K562 (cell line): ENCODE measurements around the gene CAPZA1. TPM values are rescaled to one million over a fixed set of nuclear protein-coding genes. Genes with fewer than 3 reads are reported as not detected.

Experiments
- ADNP ChIP-seq: fragments of 200-800 bp; sonication (Bioruptor generic); IDR thresholded peaks from 2 replicates; pipeline ENCODE4 v1.6.1; 2016; ENCODE audit warnings: missing genetic modification characterization, missing compliant biosample characterization
- CREB3L1 ChIP-seq: fragments of 450-650 bp; IDR thresholded peaks from 2 replicates; pipeline ENCODE4 v1.6.1; 2014; ENCODE audit warnings: low read depth, mild to moderate bottlenecking, moderate library complexity, borderline replicate concordance
- CREM ChIP-seq: IDR thresholded peaks from 2 replicates; pipeline ENCODE4 v1.6.1; 2014; ENCODE audit warnings: antibody characterized with exemption, low read depth
- DMBX1 ChIP-seq: fragments of 250-450 bp; sonication (Bioruptor Pico); IDR thresholded peaks from 2 replicates; pipeline ENCODE4 v1.8.0; 2022; ENCODE audit warnings: inconsistent platforms, mild to moderate bottlenecking, moderate library complexity, borderline replicate concordance
- E2F4 ChIP-seq: sonication (generic); formaldehyde crosslinking; IDR thresholded peaks from 2 replicates; pipeline ENCODE4 v1.8.0; 2022; ENCODE audit warnings: mild to moderate bottlenecking, low read depth, missing genetic modification reagents
- HBP1 ChIP-seq: fragments of 450-650 bp; formaldehyde crosslinking; IDR thresholded peaks from 2 replicates; pipeline ENCODE4 v1.4.0; 2022; ENCODE audit warnings: missing genetic modification characterization
- HES1 ChIP-seq: fragments of 450-650 bp; IDR thresholded peaks from 2 replicates; pipeline ENCODE4 v1.6.1; 2016; ENCODE audit warnings: low read depth, mild to moderate bottlenecking, moderate library complexity
- HMBOX1 ChIP-seq: sonication (generic); IDR thresholded peaks from 2 replicates; pipeline ENCODE4 v1.6.1; 2016
- KLF10 ChIP-seq: fragments of 250-450 bp; sonication (Bioruptor Pico); IDR thresholded peaks from 2 replicates; pipeline ENCODE4 v1.6.1; 2021; ENCODE audit warnings: matching md5 sums
- MXD1 ChIP-seq: fragments of 250-450 bp; sonication (Bioruptor Pico); IDR thresholded peaks from 2 replicates; pipeline ENCODE4 v1.8.0; 2021; ENCODE audit warnings: borderline replicate concordance, mild to moderate bottlenecking, moderate library complexity; ENCODE audit not compliant: poor library complexity, severe bottlenecking
- NCOA2 ChIP-seq, 2 experiments: fragments of 450-650 bp; IDR thresholded peaks; 2 replicates each; pipeline ENCODE4 v1.6.1; 2018; ENCODE audit warnings: mild to moderate bottlenecking in 2 of 2, moderate library complexity in 1 of 2; ENCODE audit not compliant: partially characterized antibody in 2 of 2
- PURB ChIP-seq: sonication (generic); formaldehyde crosslinking; IDR thresholded peaks from 2 replicates; pipeline ENCODE4 v1.9.0; 2021; ENCODE audit warnings: low read depth, mild to moderate bottlenecking, missing genetic modification reagents
- SIN3B ChIP-seq: fragments of 450-650 bp; IDR thresholded peaks from 2 replicates; pipeline ENCODE4 v1.6.1; 2017; ENCODE audit warnings: low read depth, mild to moderate bottlenecking, moderate library complexity
- SOX6 ChIP-seq: fragments of 450-650 bp; IDR thresholded peaks from 2 replicates; pipeline ENCODE4 v1.6.1; 2014; ENCODE audit warnings: mild to moderate bottlenecking
- XRCC4 ChIP-seq: IDR thresholded peaks from one replicate; pipeline ENCODE4 v1.6.1; 2011; ENCODE audit not compliant: insufficient read depth, insufficient read length; ENCODE audit errors: extremely low read depth
- ZNF134 ChIP-seq: fragments of 250-450 bp; sonication (Bioruptor Pico); conservative IDR thresholded peaks from 2 replicates; pipeline ENCODE4 v1.4.0; 2020
- ZNF639 ChIP-seq, 2 experiments: fragments of 200-800 bp in 1 of 2; sonication (Bioruptor generic) in 1 of 2; sonication (generic) in 1 of 2; formaldehyde crosslinking in 1 of 2; IDR thresholded peaks in 1 of 2; conservative IDR thresholded peaks in 1 of 2; 2 replicates each; pipeline versions ENCODE4 v1.5.0 to v1.6.1; 2016 to 2020; ENCODE audit warnings: missing compliant biosample characterization in 1 of 2, missing genetic modification characterization in 1 of 2, missing genetic modification reagents in 1 of 2
- ZNF780A ChIP-seq: fragments of 250-450 bp; sonication (Bioruptor Pico); IDR thresholded peaks from 2 replicates; pipeline ENCODE4 v1.5.0; 2021; ENCODE audit warnings: mild to moderate bottlenecking
- polyA plus RNA-seq, 8 experiments: library from polyadenylated mRNA; depleted of rRNA in 4 of 8; stranded (reverse) in 5 of 8; unstranded in 3 of 8; fragments of >200 nt; fragmentation: Nextera tagmentation in 2 of 8; fragmentation: Illumina TruSeq in 1 of 8; extraction: Ambion mirVana in 2 of 8; extraction: Trizol in 1 of 8; gene quantifications; 2 replicates each; pipeline versions ENCODE4 v1.2.1 to v1.2.3, GENCODE V29; 2011 to 2014; ENCODE audit warnings: inconsistent platforms in 1 of 8, missing spikeins in 1 of 8
- total RNA-seq, 7 experiments: library from RNA; depleted of rRNA in 6 of 7; stranded (reverse); fragments of >200 nt in 6 of 7; fragmentation: Illumina TruSeq in 2 of 7; extraction: Trizol in 2 of 7; gene quantifications; 2 replicates each; pipeline versions ENCODE4 v1.2.1 to v1.2.3, GENCODE V29; 2011 to 2021; ENCODE audit warnings: low replicate concordance in 1 of 7

The CAPZA1 gene
- total and polyA plus RNA-seq, 9 of the 15 experiments (the other 6 are each of a cell fraction or from before 2014, with no cell fraction given): 237 to 1,020 (median 306) TPM

- 0 out of 2 replicates have a peak, but pooled peaks have one; percentile 4 for TF ChIP-seq HBP1 (CRISPR knock-in tag)
- TF ChIP-seq SOX6: peak; percentile 94
- TF ChIP-seq KLF10 (CRISPR knock-in tag): no peak
- no peak for TF ChIP-seq MXD1 (CRISPR knock-in tag)
- TF ChIP-seq ZNF134 (CRISPR knock-in tag): no peak
- TF ChIP-seq NCOA2 (IDR thresholded peaks at IDR 0.05; ENCODE audit: partially characterized antibody in 2 of 2): no peak
- peak; percentile 77; the same call in 1 of the 2 replicates for TF ChIP-seq DMBX1 (CRISPR knock-in tag)
- TF ChIP-seq ZNF639 (CRISPR knock-in tag; conservative IDR thresholded peaks at IDR 0.05 in 1 of 2, IDR thresholded peaks at IDR 0.05 in 1 of 2): peak in 1 of 2 experiments; percentile 83; a peak in 2 of 4 replicates
- peak; percentile 82; the same call in 1 of the 2 replicates for TF ChIP-seq CREB3L1
- no peak for TF ChIP-seq E2F4 (CRISPR knock-in tag)
- no peak for TF ChIP-seq SIN3B
- 0 out of 2 replicates have a peak, but pooled peaks have one; percentile 49 for TF ChIP-seq HMBOX1
- TF ChIP-seq HES1: peak; percentile 80
- TF ChIP-seq XRCC4: no peak
- no peak for TF ChIP-seq ZNF780A
- no peak for TF ChIP-seq ADNP (tag)
- TF ChIP-seq CREM: no peak; the same call in none of the 2 replicates
- no peak for TF ChIP-seq PURB
These were observed 80.9 kb downstream of the CAPZA1 start (continued) for GRCh38 chr1:112700290-112701226.
